CD4-positive, alpha-beta T cell treated with Interleukin-1 beta for 1 hour (primary cell): ENCODE measurements around the gene MORN5.

Source experiments
- DNase-seq, 2 donors: peaks; one replicate each; pipeline ENCODE4 v3.0.0-alpha.2; 2020 to 2022

Gene MORN5

GRCh38 chr9:122125158-122125508 lies 34.6 kb upstream of the MORN5 start:
- DNase-seq: peak; percentile 74 to 75

GRCh38 chr9:122125509-122126330 lies 34.0 kb upstream of the MORN5 start:
- DNase-seq: no peak

- DNase-seq: no peak
Measured at GRCh38 chr9:122126331-122127261, 33.1 kb upstream of the MORN5 start.

- DNase-seq: no peak
Measured at GRCh38 chr9:122127396-122127798, 32.3 kb upstream of the MORN5 start.

GRCh38 chr9:122128007-122128968 lies 31.4 kb upstream of the MORN5 start:
- DNase-seq: no peak

GRCh38 chr9:122128969-122129343 lies 30.8 kb upstream of the MORN5 start:
- DNase-seq: no peak

- DNase-seq: no peak
Measured at GRCh38 chr9:122129969-122130368, 29.7 kb upstream of the MORN5 start.

GRCh38 chr9:122130837-122131236 lies 28.9 kb upstream of the MORN5 start:
- no peak for DNase-seq

GRCh38 chr9:122131401-122132001 lies 28.2 kb upstream of the MORN5 start:
- DNase-seq: no peak

- DNase-seq: no peak
Measured at GRCh38 chr9:122132539-122132938, 27.2 kb upstream of the MORN5 start.

- DNase-seq: no peak
Measured at GRCh38 chr9:122133263-122133983, 26.3 kb upstream of the MORN5 start.

GRCh38 chr9:122133984-122134535 lies 25.6 kb upstream of the MORN5 start:
- no peak for DNase-seq

- DNase-seq: no peak
Measured at GRCh38 chr9:122134822-122135528, 24.7 kb upstream of the MORN5 start.

- DNase-seq: no peak
Measured at GRCh38 chr9:122135529-122135859, 24.2 kb upstream of the MORN5 start.

GRCh38 chr9:122138560-122139268 lies 21.0 kb upstream of the MORN5 start:
- no peak for DNase-seq

- no peak for DNase-seq
Measured at GRCh38 chr9:122140368-122141193, 19.1 kb upstream of the MORN5 start.

GRCh38 chr9:122141671-122142070 lies 18.0 kb upstream of the MORN5 start:
- DNase-seq: no peak

GRCh38 chr9:122143296-122143695 lies 16.4 kb upstream of the MORN5 start:
- no peak for DNase-seq

- no peak for DNase-seq
Measured at GRCh38 chr9:122143876-122144405, 15.8 kb upstream of the MORN5 start.
